ENCODE results near the gene CELSR1.

The CELSR1 gene

DNA sequence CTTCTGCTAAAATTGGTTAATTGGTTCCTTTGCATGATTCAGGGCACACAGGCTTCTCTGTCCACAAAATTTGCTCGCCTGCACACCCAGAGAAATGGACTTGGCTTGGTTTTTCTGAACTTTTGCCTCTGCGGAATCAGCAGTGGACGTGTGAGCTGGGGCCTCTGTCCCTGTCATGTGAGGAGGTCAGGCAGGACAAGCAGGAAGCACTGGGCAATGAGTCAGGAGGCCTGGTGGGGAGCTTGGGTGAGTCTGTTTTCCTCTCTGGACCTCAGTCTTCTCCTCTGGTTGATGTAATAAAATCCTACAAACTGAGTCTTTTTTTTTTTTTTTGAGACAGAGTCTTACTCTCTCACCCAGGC, 10.4 kb upstream of the CELSR1 start:
- H3K9ac ChIP-seq (ENCODE audit: low read length), result no peak overlapping the region
- no peak overlapping the region for H2AFZ ChIP-seq (ENCODE audit: insufficient read depth, low read length, poor library complexity)
- no peaks in the 10 kb centered on the region for H3K36me3 ChIP-seq (ENCODE audit: control insufficient read depth in 1 of 2, insufficient read depth in 2 of 2, low read length in 2 of 2)
- peaks cover 6% of the 10 kb centered on the region for H3K79me1 ChIP-seq (ENCODE audit: low read length)
- H3K4me3 ChIP-seq (ENCODE audit: low read depth, low read length), result no peak overlapping the region
- H3K27ac ChIP-seq (ENCODE audit: low read depth, low read length), result peak overlapping the region; percentile 33
- no peak overlapping the region for H4K8ac ChIP-seq (ENCODE audit: low read depth, low read length)
- H3K79me2 ChIP-seq (ENCODE audit: control insufficient read depth, insufficient read depth, low read length, poor library complexity), result no peaks in the 10 kb centered on the region
- peaks cover 14% of the 10 kb centered on the region in 2 experiments for H3K4me1 ChIP-seq (ENCODE audit: control insufficient read depth in 1 of 2, insufficient read depth in 2 of 2, low read length in 2 of 2)
- peak overlapping the region; percentile 0 for H3K4me2 ChIP-seq (ENCODE audit: low read length)
- DNase-seq, result peak; percentile 50 to 55
- no peak overlapping the region for H2BK12ac ChIP-seq (ENCODE audit: low read length)
- no peak overlapping the region for H2BK5ac ChIP-seq (ENCODE audit: low read depth, low read length, poor library complexity)
- H3K14ac ChIP-seq (ENCODE audit: low read length), result no peak overlapping the region
- no peak overlapping the region for H2BK120ac ChIP-seq (ENCODE audit: insufficient read depth, low read length, poor library complexity)
- no CpG with 5 or more reads among the region's 3 CpGs for WGBS (ENCODE audit: extremely low coverage, insufficient coverage, insufficient read length)
- H3K23ac ChIP-seq (ENCODE audit: low read length), result no peak overlapping the region
- H3K27me3 ChIP-seq (ENCODE audit: insufficient read depth, low read length), result no peaks in the 10 kb centered on the region
- H4K91ac ChIP-seq (ENCODE audit: low read depth, low read length), result no peak overlapping the region
- H4K12ac ChIP-seq (ENCODE audit: low read depth, low read length), result no peak overlapping the region
- no peak overlapping the region for H2AK5ac ChIP-seq (ENCODE audit: low read length)
- no peak overlapping the region for H3K4ac ChIP-seq (ENCODE audit: low read depth, low read length)
- H3K18ac ChIP-seq (ENCODE audit: low read length), result no peak overlapping the region
- peaks cover 1% of the 10 kb centered on the region for H3K9me3 ChIP-seq (ENCODE audit: insufficient read depth, low read depth, low read length)

DNA sequence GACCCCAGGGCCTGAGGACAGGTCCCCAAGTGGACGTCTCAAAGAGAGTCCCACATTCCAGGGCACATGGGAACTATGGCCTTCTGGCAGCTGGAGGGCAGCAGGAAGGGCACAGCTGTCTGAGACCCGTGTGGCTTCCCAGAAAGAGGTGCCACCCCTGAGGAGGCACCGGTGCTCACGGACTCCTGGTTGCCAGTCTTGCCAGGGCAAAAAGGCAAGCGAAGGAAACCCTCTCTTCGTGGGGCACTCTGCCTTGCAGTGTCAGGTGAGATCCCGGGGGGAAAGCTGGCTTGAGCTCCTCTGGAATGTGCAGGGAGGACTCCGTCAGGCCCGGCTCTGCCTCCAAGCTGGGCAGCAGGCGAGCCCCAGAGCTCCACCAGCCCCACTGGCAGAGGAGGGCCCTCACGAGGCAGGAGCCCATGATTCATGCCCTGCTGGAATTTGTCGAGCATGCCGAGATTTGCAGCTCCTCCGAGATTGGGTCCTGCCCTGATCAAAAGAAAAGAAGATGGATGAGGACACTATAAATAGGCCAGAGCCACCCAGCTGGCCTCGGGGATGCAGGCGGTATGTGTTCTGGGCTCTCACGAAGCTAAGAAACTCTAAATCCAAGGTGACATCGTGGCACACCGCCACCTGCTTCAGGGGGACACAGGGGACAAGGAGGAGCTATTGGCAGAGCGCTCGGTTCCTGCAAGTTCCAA, 9.9 kb upstream of the CELSR1 start:
- peak overlapping the region; percentile 19 for H3K14ac ChIP-seq (ENCODE audit: low read length)
- no peak overlapping the region for H2BK120ac ChIP-seq (ENCODE audit: insufficient read depth, low read length, poor library complexity)
- H3K18ac ChIP-seq (ENCODE audit: low read length), result peak overlapping the region; percentile 1
- peak overlapping the region; percentile 48 for H4K91ac ChIP-seq (ENCODE audit: low read depth, low read length)
- H2AK5ac ChIP-seq (ENCODE audit: low read length), result peak overlapping the region; percentile 7
- H4K12ac ChIP-seq (ENCODE audit: low read depth, low read length), result no peak overlapping the region
- peak overlapping the region; percentile 39 for H2BK12ac ChIP-seq (ENCODE audit: low read length)
- no peak overlapping the region for H2AFZ ChIP-seq (ENCODE audit: insufficient read depth, low read length, poor library complexity)
- peak; percentile 35 to 57 for DNase-seq
- H3K9me3 ChIP-seq (ENCODE audit: insufficient read depth, low read depth, low read length), result no peaks in the 10 kb centered on the region
- H3K79me2 ChIP-seq (ENCODE audit: control insufficient read depth, insufficient read depth, low read length, poor library complexity), result no peaks in the 10 kb centered on the region
- H3K36me3 ChIP-seq (ENCODE audit: control insufficient read depth in 1 of 2, insufficient read depth in 2 of 2, low read length in 2 of 2), result no peaks in the 10 kb centered on the region
- H3K79me1 ChIP-seq (ENCODE audit: low read length), result peaks cover 6% of the 10 kb centered on the region
- no peak overlapping the region for H3K4ac ChIP-seq (ENCODE audit: low read depth, low read length)
- H3K23ac ChIP-seq (ENCODE audit: low read length), result no peak overlapping the region
- peak overlapping the region; percentile 10 for H4K8ac ChIP-seq (ENCODE audit: low read depth, low read length)
- no peak overlapping the region for H2BK5ac ChIP-seq (ENCODE audit: low read depth, low read length, poor library complexity)
- no peaks in the 10 kb centered on the region for H3K27me3 ChIP-seq (ENCODE audit: insufficient read depth, low read length)
- H3K27ac ChIP-seq (ENCODE audit: low read depth, low read length), result peak overlapping the region; percentile 33
- WGBS (ENCODE audit: extremely low coverage, insufficient coverage, insufficient read length), result no CpG with 5 or more reads among the region's 21 CpGs
- H3K4me3 ChIP-seq (ENCODE audit: low read depth, low read length), result no peak overlapping the region
- H3K4me1 ChIP-seq (ENCODE audit: control insufficient read depth in 1 of 2, insufficient read depth in 2 of 2, low read length in 2 of 2), result peaks cover 14% of the 10 kb centered on the region in 2 experiments
- H3K9ac ChIP-seq (ENCODE audit: low read length), result no peak overlapping the region
- H3K4me2 ChIP-seq (ENCODE audit: low read length), result peak overlapping the region; percentile 0

DNA sequence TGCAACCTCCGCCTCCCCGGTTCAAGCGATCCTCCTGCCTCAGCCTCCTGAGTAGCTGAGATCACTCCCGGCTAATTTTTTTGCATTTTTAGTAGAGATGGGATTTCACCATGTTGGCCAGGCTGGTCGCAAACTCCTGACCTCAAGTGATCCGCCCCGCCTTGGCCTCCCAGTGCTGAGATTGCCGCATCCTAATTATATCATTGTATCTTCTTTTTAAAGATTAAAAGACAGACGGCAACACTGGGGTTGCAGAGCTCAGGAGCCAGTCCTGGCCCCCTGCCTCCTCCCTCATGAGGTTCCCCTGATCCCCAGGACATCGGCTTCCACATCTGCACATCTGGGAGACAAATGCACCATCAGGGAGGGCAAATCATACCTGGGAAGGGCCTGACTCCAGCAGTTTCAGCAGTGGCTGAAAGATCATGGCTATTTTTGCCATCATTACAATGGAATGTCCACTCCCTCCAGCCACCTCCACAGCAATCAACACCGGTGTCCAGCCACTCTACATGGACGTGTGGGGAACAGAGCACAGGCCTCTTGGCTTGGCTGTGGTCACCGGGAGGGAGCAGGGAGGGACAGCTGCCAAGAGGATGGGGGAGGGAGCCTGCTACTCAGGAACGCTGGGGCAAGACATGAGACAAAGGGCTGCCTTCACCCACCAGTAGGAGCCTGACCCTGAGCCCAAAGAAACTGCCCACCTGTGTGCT, 9.2 kb upstream of the CELSR1 start:
- peak; percentile 43 to 58 for DNase-seq
- Histone ChIP-seq H3K4me3 (ENCODE audit: low read depth, low read length) (no peak overlapping the region), H2AK5ac (ENCODE audit: low read length) (peak overlapping the region; percentile 7), H2BK12ac (ENCODE audit: low read length) (peak overlapping the region; percentile 39), H3K4me2 (ENCODE audit: low read length) (no peak overlapping the region), H3K4me1 (ENCODE audit: control insufficient read depth in 1 of 2, insufficient read depth in 2 of 2, low read length in 2 of 2) (peaks cover 16 to 18% of the 10 kb centered on the region in 2 experiments), H2AFZ (ENCODE audit: insufficient read depth, low read length, poor library complexity) (no peak overlapping the region), H3K9me3 (ENCODE audit: insufficient read depth, low read depth, low read length) (no peaks in the 10 kb centered on the region), H3K27me3 (ENCODE audit: insufficient read depth, low read length) (no peaks in the 10 kb centered on the region), H3K27ac (ENCODE audit: low read depth, low read length) (no peak overlapping the region), H3K9ac (ENCODE audit: low read length) (no peak overlapping the region), H2BK5ac (ENCODE audit: low read depth, low read length, poor library complexity) (no peak overlapping the region), H4K91ac (ENCODE audit: low read depth, low read length) (peak overlapping the region; percentile 48), H3K79me2 (ENCODE audit: control insufficient read depth, insufficient read depth, low read length, poor library complexity) (no peaks in the 10 kb centered on the region), H3K36me3 (ENCODE audit: control insufficient read depth in 1 of 2, insufficient read depth in 2 of 2, low read length in 2 of 2) (no peaks in the 10 kb centered on the region), H4K12ac (ENCODE audit: low read depth, low read length) (no peak overlapping the region), H4K8ac (ENCODE audit: low read depth, low read length) (no peak overlapping the region), H3K14ac (ENCODE audit: low read length) (peak overlapping the region; percentile 19), H2BK120ac (ENCODE audit: insufficient read depth, low read length, poor library complexity) (no peak overlapping the region), H3K23ac (ENCODE audit: low read length) (no peak overlapping the region), H3K18ac (ENCODE audit: low read length) (no peak overlapping the region), H3K79me1 (ENCODE audit: low read length) (peaks cover 7% of the 10 kb centered on the region), H3K4ac (ENCODE audit: low read depth, low read length) (no peak overlapping the region)
- WGBS (ENCODE audit: extremely low coverage, insufficient coverage, insufficient read length), result no CpG with 5 or more reads among the region's 14 CpGs

DNA sequence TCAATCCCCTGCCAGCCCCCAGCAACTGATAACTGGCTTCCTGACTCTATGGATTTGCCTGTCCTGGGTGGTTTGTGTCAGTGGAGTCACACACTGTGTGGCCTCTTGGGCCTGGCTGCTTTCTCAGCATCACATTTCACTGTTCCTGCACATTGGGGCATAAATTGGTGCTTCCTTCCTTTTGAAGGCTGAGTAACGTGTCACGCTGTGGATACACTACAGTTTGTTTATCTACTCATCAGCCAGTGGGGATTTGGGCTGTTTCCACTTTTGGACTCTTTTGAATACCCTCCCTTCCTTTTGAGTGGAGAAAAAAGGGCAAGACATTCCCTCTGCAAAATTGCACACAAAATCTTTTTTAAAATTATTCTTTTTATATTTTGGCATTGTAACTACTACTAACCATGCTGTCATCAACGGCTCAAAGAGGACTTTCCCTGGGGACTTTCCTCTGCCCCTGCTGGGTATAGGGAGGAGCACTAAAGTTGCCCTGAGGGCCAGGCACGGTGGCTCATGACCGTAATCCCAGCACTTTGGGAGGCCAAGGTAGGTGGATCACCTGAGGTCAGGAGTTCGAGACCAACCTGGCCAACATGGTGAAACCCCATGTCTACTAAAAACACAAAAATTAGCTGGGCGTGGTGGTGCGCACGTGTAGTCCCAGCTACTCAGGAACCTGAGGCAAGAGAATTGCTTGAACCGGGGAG, 7.8 kb upstream of the CELSR1 start:
- no peak overlapping the region for H2BK120ac ChIP-seq (ENCODE audit: insufficient read depth, low read length, poor library complexity)
- H3K36me3 ChIP-seq (ENCODE audit: control insufficient read depth in 1 of 2, insufficient read depth in 2 of 2, low read length in 2 of 2), result no peaks in the 10 kb centered on the region
- H3K79me1 ChIP-seq (ENCODE audit: low read length), result peaks cover 7% of the 10 kb centered on the region
- H3K4ac ChIP-seq (ENCODE audit: low read depth, low read length), result no peak overlapping the region
- H2AK5ac ChIP-seq (ENCODE audit: low read length), result no peak overlapping the region
- no peaks in the 10 kb centered on the region for H3K79me2 ChIP-seq (ENCODE audit: control insufficient read depth, insufficient read depth, low read length, poor library complexity)
- H2BK5ac ChIP-seq (ENCODE audit: low read depth, low read length, poor library complexity), result no peak overlapping the region
- no CpG with 5 or more reads among the region's 10 CpGs for WGBS (ENCODE audit: extremely low coverage, insufficient coverage, insufficient read length)
- H3K4me2 ChIP-seq (ENCODE audit: low read length), result no peak overlapping the region
- no peak overlapping the region for H4K91ac ChIP-seq (ENCODE audit: low read depth, low read length)
- H2AFZ ChIP-seq (ENCODE audit: insufficient read depth, low read length, poor library complexity), result no peak overlapping the region
- no peak overlapping the region for H3K18ac ChIP-seq (ENCODE audit: low read length)
- no peaks in the 10 kb centered on the region for H3K9me3 ChIP-seq (ENCODE audit: insufficient read depth, low read depth, low read length)
- no peak for DNase-seq
- no peak overlapping the region for H3K23ac ChIP-seq (ENCODE audit: low read length)
- H3K4me1 ChIP-seq (ENCODE audit: control insufficient read depth in 1 of 2, insufficient read depth in 2 of 2, low read length in 2 of 2), result peaks cover 19 to 20% of the 10 kb centered on the region in 2 experiments
- no peak overlapping the region for H4K8ac ChIP-seq (ENCODE audit: low read depth, low read length)
- no peak overlapping the region for H3K27ac ChIP-seq (ENCODE audit: low read depth, low read length)
- H2BK12ac ChIP-seq (ENCODE audit: low read length), result no peak overlapping the region
- H4K12ac ChIP-seq (ENCODE audit: low read depth, low read length), result no peak overlapping the region
- H3K14ac ChIP-seq (ENCODE audit: low read length), result no peak overlapping the region
- no peak overlapping the region for H3K9ac ChIP-seq (ENCODE audit: low read length)
- no peak overlapping the region for H3K4me3 ChIP-seq (ENCODE audit: low read depth, low read length)
- no peaks in the 10 kb centered on the region for H3K27me3 ChIP-seq (ENCODE audit: insufficient read depth, low read length)

Data from trophoblast cell (in vitro differentiated cells and primary cell).